ENCODE measurements around the gene SHLD2.
"Not testable (repeated sequence)": the region's sequence is repeated elsewhere in the genome, so short reads cannot be mapped to it uniquely, and the experiment has no call there.

Gene SHLD2

GRCh38 chr10:87222789-87223188 lies 127.8 kb downstream of the SHLD2 start:
- not testable (repeated sequence) for DNase-seq

DNA sequence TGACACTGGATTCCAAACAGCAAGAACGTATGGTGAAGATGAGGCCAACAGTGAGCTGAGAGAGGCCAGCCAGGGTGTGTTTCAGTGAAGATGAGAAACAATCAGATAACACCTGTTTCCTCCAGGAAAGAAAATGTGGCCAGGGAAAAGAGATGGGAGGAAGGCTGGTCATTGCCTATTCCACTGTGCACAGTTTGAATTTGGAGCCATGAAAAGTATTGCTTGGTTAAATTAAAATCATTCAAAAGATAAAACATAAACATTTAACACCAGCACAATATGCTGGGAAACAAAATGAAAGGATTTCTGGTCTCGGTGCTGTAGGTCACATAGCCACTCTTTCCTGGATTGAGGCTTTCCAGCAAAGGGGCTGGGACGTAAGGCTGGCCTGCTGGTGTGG lies 130.1 kb downstream of the SHLD2 start, which contains the start of gene NUTM2A:
TSS of gene NUTM2A (plus strand) at position 301 of the 400 bp plus-strand sequence. CDS start 383 bp downstream, outside the sequence.
- DNase-seq = not testable (repeated sequence)

DNA sequence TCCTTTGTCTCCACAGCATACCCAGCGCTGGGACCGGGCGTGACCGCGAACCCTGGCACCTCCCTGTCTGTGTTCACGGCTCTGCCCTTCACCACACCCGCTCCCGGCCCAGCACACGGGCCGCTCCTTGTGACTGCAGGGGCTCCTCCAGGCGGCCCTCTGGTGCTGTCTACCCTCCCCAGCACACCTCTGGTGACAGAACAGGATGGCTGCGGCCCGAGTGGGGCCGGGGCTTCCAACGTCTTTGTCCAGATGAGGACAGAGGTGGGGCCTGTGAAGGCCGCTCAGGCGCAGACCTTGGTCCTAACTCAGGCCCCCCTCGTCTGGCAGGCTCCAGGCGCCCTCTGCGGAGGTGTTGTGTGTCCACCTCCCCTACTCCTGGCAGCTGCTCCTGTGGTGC lies 133.2 kb downstream of the SHLD2 start:
- not testable (repeated sequence) for DNase-seq

DNA sequence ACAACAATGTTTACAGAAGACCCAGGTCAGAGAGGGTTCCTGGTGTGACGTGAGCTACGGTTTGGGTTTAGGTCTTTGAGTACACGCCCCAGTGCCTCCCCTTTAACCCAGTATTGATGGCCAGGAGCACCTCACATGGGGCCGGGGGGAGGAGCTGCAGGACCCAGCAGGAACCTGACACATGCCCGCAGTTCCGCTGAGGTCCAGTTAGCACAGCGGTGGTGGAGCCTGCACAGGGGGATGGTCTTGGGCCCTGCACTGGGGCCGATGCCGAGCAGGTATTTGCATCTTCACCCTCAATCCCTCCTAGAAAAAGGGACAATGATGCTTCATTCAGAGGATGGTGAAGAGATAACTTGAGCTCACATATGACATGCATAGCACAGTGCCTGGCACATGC lies 134.2 kb downstream of the SHLD2 start:
- DNase-seq = not testable (repeated sequence)

GRCh38 chr10:87234854-87235253 lies 139.8 kb downstream of the SHLD2 start:
- not testable (repeated sequence) for DNase-seq

DNA sequence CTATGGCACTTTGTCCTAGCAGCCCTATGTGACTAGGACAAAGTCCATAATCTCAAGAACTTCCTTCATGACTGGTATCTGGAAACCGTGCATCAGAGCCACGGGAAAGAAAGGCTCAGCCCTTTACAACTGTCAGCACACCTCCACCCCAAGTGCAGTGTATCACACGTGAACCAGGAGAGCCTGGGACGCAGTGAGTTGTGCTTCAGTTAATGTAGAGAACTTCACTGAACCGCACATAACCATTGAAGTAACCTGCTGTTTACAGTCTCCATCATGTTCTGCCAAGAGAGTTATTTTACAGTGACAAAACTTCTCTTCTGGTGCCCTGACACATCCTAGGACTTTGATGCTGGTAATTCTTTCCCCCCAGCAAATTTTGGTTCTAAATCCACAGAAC lies 142.2 kb downstream of the SHLD2 start:
- not testable (repeated sequence) for DNase-seq

GRCh38 chr10:87239346-87239808 lies 144.4 kb downstream of the SHLD2 start:
- DNase-seq = not testable (repeated sequence)

All from bone marrow (tissue), 2 donors.